Liver (tissue), 9 donors: ENCODE measurements around the gene SEPTIN3. TPM values are rescaled to one million over a fixed set of nuclear protein-coding genes. Genes with fewer than 3 reads are reported as not detected.
"Not testable (repeated sequence)": the region's sequence is repeated elsewhere in the genome, so short reads cannot be mapped to it uniquely, and the experiment has no call there.

ENCODE experiments used
- DNase-seq: peaks from one replicate; pipeline ENCODE4 v3.0.0-alpha.2; 2017; ENCODE audit warnings: low spot score
- H3K27ac ChIP-seq, 2 donors: one replicate each; pipeline ENCODE4 v1.7.0; 2013; ENCODE audit warnings: inconsistent platforms in 2 of 2, low read length in 2 of 2, control low read depth in 1 of 2, low read depth in 1 of 2, mild to moderate bottlenecking in 1 of 2
- H3K27me3 ChIP-seq, 4 donors: one replicate each; pipeline versions ENCODE4 v1.6.1 to v1.7.0; 2013; ENCODE audit warnings: low read length in 3 of 4, inconsistent platforms in 1 of 4, mild to moderate bottlenecking in 1 of 4, moderate library complexity in 1 of 4; ENCODE audit not compliant: control insufficient read depth in 4 of 4, insufficient read depth in 4 of 4
- H3K36me3 ChIP-seq, 4 donors: one replicate each; pipeline versions ENCODE4 v1.6.1 to v1.7.0; 2013; ENCODE audit warnings: low read length in 3 of 4, mild to moderate bottlenecking in 3 of 4, low read depth in 1 of 4, moderate library complexity in 1 of 4; ENCODE audit not compliant: control insufficient read depth in 4 of 4, insufficient read depth in 3 of 4
- H3K4me1 ChIP-seq, 4 donors: one replicate each; pipeline versions ENCODE4 v1.6.1 to v1.7.0; 2013; ENCODE audit warnings: low read length in 3 of 4, mild to moderate bottlenecking in 3 of 4, moderate library complexity in 1 of 4; ENCODE audit not compliant: control insufficient read depth in 4 of 4, insufficient read depth in 4 of 4
- H3K4me3 ChIP-seq, 3 donors: one replicate each; pipeline versions ENCODE4 v1.6.1 to v1.7.0; 2013; ENCODE audit warnings: low read length in 3 of 3, control low read depth in 1 of 3, low read depth in 1 of 3, mild to moderate bottlenecking in 1 of 3
- H3K9ac ChIP-seq, 2 donors: one replicate each; pipeline ENCODE4 v1.7.0; 2013; ENCODE audit warnings: low read length in 2 of 2, mild to moderate bottlenecking in 2 of 2, moderate library complexity in 2 of 2, control low read depth in 1 of 2, low read depth in 1 of 2
- H3K9me3 ChIP-seq, 4 donors: one replicate each; pipeline versions ENCODE4 v1.6.1 to v1.7.0; 2013; ENCODE audit warnings: low read length in 3 of 4; ENCODE audit not compliant: control insufficient read depth in 4 of 4
- ATF3 ChIP-seq: IDR thresholded peaks from 2 replicates; pipeline ENCODE4 v1.6.1; 2016; ENCODE audit warnings: antibody characterized with exemption
- FOXA1 ChIP-seq: IDR thresholded peaks from 2 replicates; pipeline ENCODE4 v1.6.1; 2016; ENCODE audit warnings: antibody characterized with exemption
- FOXA2 ChIP-seq: IDR thresholded peaks from 2 replicates; pipeline ENCODE4 v1.6.1; 2016; ENCODE audit warnings: antibody characterized with exemption
- GABPA ChIP-seq, 2 donors: IDR thresholded peaks in 1 of 2; conservative IDR thresholded peaks in 1 of 2; 2 replicates each; pipeline ENCODE4 v1.6.1; 2016; ENCODE audit warnings: antibody characterized with exemption in 2 of 2, mild to moderate bottlenecking in 1 of 2, moderate library complexity in 1 of 2
- HNF4A ChIP-seq, 2 donors: conservative IDR thresholded peaks; 2 replicates each; pipeline ENCODE4 v1.6.1; 2016; ENCODE audit warnings: antibody characterized with exemption in 2 of 2, mild to moderate bottlenecking in 2 of 2
- HNF4G ChIP-seq: IDR thresholded peaks from 2 replicates; pipeline ENCODE4 v1.6.1; 2016; ENCODE audit warnings: antibody characterized with exemption
- JUND ChIP-seq, 2 donors: IDR thresholded peaks; 2 replicates each; pipeline ENCODE4 v1.6.1; 2016; ENCODE audit warnings: antibody characterized with exemption in 2 of 2
- NR2F2 ChIP-seq: IDR thresholded peaks from 2 replicates; pipeline ENCODE4 v1.6.1; 2016; ENCODE audit warnings: antibody characterized with exemption
- RAD21 ChIP-seq, 2 donors: IDR thresholded peaks; 2 replicates each; pipeline ENCODE4 v1.6.1; 2016; ENCODE audit warnings: antibody characterized with exemption in 2 of 2, mild to moderate bottlenecking in 2 of 2
- RXRA ChIP-seq, 2 donors: IDR thresholded peaks; 2 replicates each; pipeline ENCODE4 v1.6.1; 2017 to 2018; ENCODE audit warnings: antibody characterized with exemption in 2 of 2, mild to moderate bottlenecking in 1 of 2
- SP1 ChIP-seq: IDR thresholded peaks from 2 replicates; pipeline ENCODE4 v1.6.1; 2018; ENCODE audit warnings: antibody characterized with exemption, mild to moderate bottlenecking
- TAF1 ChIP-seq: conservative IDR thresholded peaks from 2 replicates; pipeline ENCODE4 v1.6.1; 2016; ENCODE audit warnings: antibody characterized with exemption, mild to moderate bottlenecking
- YY1 ChIP-seq: IDR thresholded peaks from 2 replicates; pipeline ENCODE4 v1.6.1; 2016; ENCODE audit warnings: antibody characterized with exemption, mild to moderate bottlenecking
- ZBTB33 ChIP-seq: IDR thresholded peaks from 2 replicates; pipeline ENCODE4 v1.6.1; 2016; ENCODE audit warnings: antibody characterized with exemption
- WGBS: extraction: QIAGEN DNeasy Blood & Tissue Kit; methylation state at CpG from one replicate; pipeline ENCODE4 v1.1.7; 2013; 5-methylcytosine and 5-hydroxymethylcytosine counted together
- polyA plus RNA-seq, 2 donors: library from polyadenylated mRNA; stranded (reverse) in 1 of 2; unstranded in 1 of 2; fragments of 200-250 nt in 1 of 2; fragments of >200 nt in 1 of 2; fragmentation: Nextera tagmentation in 1 of 2; extraction: Ambion mirVana in 1 of 2; gene quantifications; one replicate each; pipeline versions ENCODE4 v1.2.1 to v1.2.3, GENCODE V29; 2013 to 2015
- total RNA-seq, 2 donors: library from RNA; depleted of rRNA; stranded (reverse); fragments of >200 nt; gene quantifications; one replicate each; pipeline ENCODE4 v1.2.3, GENCODE V29; 2014
- TF ChIP-seq, protein P1 (sequence below): IDR thresholded peaks from 2 replicates; pipeline ENCODE4 v1.6.1; 2016; ENCODE audit warnings: antibody characterized with exemption
- donor health status: healthy.
- donor health status: healthy.
- donor health status: healthy.
- donor health status: healthy.
- donor health status: healthy.

SEPTIN3 gene
- total and polyA plus RNA-seq, 4 donors = under 0.01 to 0.07 (median 0.04) TPM; not detected in 1

DNA sequence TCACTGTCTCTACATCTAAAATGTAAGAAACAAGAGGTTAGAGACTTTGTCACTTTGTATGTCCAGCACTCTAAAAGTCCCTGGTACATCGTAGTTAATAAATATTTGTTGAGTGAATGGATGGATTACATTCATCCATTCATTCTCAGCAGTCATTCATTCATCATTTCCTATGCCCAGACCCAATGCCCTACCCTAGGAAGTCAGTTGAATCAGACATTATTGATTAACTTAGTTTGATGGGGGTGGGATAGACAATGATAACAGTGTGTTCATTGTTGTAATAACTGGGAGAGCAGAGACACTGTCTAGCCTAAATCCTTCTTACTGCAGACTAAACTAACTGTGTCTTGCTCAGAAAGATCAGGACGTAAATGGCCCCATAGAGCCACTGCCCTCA lies 21.1 kb upstream of the SEPTIN3 start:
- no peak overlapping the region for H3K9ac ChIP-seq
- no peaks in the 10 kb centered on the region for H3K36me3 ChIP-seq
- WGBS = 92% methylated on average over 2 of the region's 2 CpGs
- peaks cover 3 to 16% (median 11%) of the 10 kb centered on the region in 4 donors for H3K4me1 ChIP-seq
- H3K27me3 ChIP-seq = no peaks in the 10 kb centered on the region
- no peak overlapping the region for H3K4me3 ChIP-seq
- H3K27ac ChIP-seq = no peak overlapping the region
- TF ChIP-seq, protein P1, sequence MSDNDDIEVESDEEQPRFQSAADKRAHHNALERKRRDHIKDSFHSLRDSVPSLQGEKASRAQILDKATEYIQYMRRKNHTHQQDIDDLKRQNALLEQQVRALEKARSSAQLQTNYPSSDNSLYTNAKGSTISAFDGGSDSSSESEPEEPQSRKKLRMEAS = no peak
- TF ChIP-seq TAF1 (no peak), HNF4G (no peak), ZBTB33 (no peak)
- no peak for DNase-seq
- no peaks in the 10 kb centered on the region for H3K9me3 ChIP-seq

DNA sequence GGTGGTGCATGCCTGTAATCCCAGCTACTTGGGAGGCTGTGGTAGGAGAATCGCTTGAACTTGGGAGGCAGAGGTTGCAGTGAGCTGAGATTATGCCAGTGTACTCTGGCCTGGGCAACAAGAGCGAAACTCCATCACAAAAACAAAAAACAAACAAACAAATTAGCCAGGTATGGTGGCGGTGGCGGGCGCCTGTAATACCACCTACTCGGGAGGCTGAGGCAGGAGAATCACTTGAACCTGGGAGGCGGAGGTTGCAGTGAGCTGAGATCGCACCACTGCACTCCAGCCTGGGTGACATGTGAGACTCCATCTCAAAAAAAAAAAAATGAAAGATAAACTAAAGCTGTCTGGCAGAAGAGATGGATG lies 20.3 kb upstream of the SEPTIN3 start:
- H3K4me1 ChIP-seq = peaks cover 3 to 16% (median 11%) of the 10 kb centered on the region in 4 donors
- DNase-seq, H3K4me3 ChIP-seq, H3K36me3 ChIP-seq, H3K9me3 ChIP-seq, H3K27me3 ChIP-seq, H3K27ac ChIP-seq, H3K9ac ChIP-seq: not testable (repeated sequence)
- WGBS = 92% methylated on average over 8 of the region's 8 CpGs

GRCh38 chr22:41949297-41949965 lies 19.8 kb upstream of the SEPTIN3 start:
- TF ChIP-seq SP1 (no peak), ZBTB33 (no peak), JUND (IDR thresholded peaks at IDR 0.05) (no peak), NR2F2 (no peak), HNF4A (conservative IDR thresholded peaks at IDR 0.05) (no peak), FOXA2 (no peak), YY1 (no peak), TAF1 (no peak), GABPA (IDR thresholded peaks at IDR 0.05 in 1 of 2, conservative IDR thresholded peaks at IDR 0.05 in 1 of 2) (no peak), ATF3 (no peak), RXRA (IDR thresholded peaks at IDR 0.05) (no peak), RAD21 (IDR thresholded peaks at IDR 0.05) (no peak), FOXA1 (no peak)
- TF ChIP-seq, protein P1 = no peak
- H3K4me1 ChIP-seq = peaks cover 3 to 16% (median 11%) of the 10 kb centered on the region in 4 donors
- H3K36me3 ChIP-seq = no peaks in the 10 kb centered on the region
- no peak for DNase-seq
- H3K9ac ChIP-seq = no peak overlapping the region
- no peak overlapping the region for H3K4me3 ChIP-seq
- H3K27me3 ChIP-seq = no peaks in the 10 kb centered on the region
- no peaks in the 10 kb centered on the region for H3K9me3 ChIP-seq
- WGBS = 94% methylated on average over 7 of the region's 7 CpGs
- no peak overlapping the region for H3K27ac ChIP-seq
